HG02840 (cell line): Measurements from ENCODE around the gene PPT1.

ENCODE experiments used
- ATAC-seq: cut with Tn5 transposase; IDR thresholded peaks from one replicate; pipeline ENCODE4 v1.9.1; 2021; ENCODE audit warnings: mild to moderate bottlenecking, moderate library complexity, moderate number of reproducible peaks; ENCODE audit not compliant: unreplicated experiment, low FRiP score

PPT1 gene

GRCh38 chr1:40032240-40032891, 64.7 kb downstream of the PPT1 start:
- no peak for ATAC-seq

GRCh38 chr1:40030528-40031135, 66.4 kb downstream of the PPT1 start:
- no peak for ATAC-seq

GRCh38 chr1:40029608-40030007, 67.4 kb downstream of the PPT1 start:
- no peak for ATAC-seq

- no peak for ATAC-seq
Measured at GRCh38 chr1:40027647-40028046, 69.4 kb downstream of the PPT1 start.

GRCh38 chr1:40024671-40025070, 72.4 kb downstream of the PPT1 start:
- ATAC-seq = no peak

- no peak for ATAC-seq
Measured at GRCh38 chr1:40023379-40023944, 73.6 kb downstream of the PPT1 start.
